Neuron (in vitro differentiated cells): ENCODE measurements around the gene ALG14.
A peak's percentile ranks its signal among the peaks of the same experiment; 100 is the strongest.

Experiments
- H2AFZ ChIP-seq: one replicate; pipeline ENCODE4 v1.6.1; 2013; ENCODE audit warnings: low read depth, mild to moderate bottlenecking, inconsistent platforms, low read length, moderate library complexity
- H3K27me3 ChIP-seq: one replicate; pipeline ENCODE4 v1.6.1; 2013; ENCODE audit warnings: low read length; ENCODE audit not compliant: insufficient read depth
- H3K36me3 ChIP-seq: one replicate; pipeline ENCODE4 v1.6.1; 2013; ENCODE audit warnings: low read length; ENCODE audit not compliant: insufficient read depth
- H3K4me1 ChIP-seq: one replicate; pipeline ENCODE4 v1.6.1; 2013; ENCODE audit warnings: low read length; ENCODE audit not compliant: insufficient read depth
- H3K4me3 ChIP-seq: 2 replicates; pipeline ENCODE4 v1.5.1; 2013; ENCODE audit warnings: mild to moderate bottlenecking, low read length, moderate library complexity
- H3K9me3 ChIP-seq: one replicate; pipeline ENCODE4 v1.6.1; 2013; ENCODE audit warnings: low read length

The ALG14 gene

GRCh38 chr1:94926126-94926914 lies 146.4 kb downstream of the ALG14 start:
- Histone ChIP-seq H3K36me3 (peaks cover 22% of the 10 kb centered on the region), H3K4me3 (peak overlapping the region; percentile 99), H2AFZ (peak overlapping the region; percentile 55), H3K27me3 (no peaks in the 10 kb centered on the region), H3K9me3 (no peaks in the 10 kb centered on the region), H3K4me1 (peaks cover 50% of the 10 kb centered on the region)

GRCh38 chr1:94925561-94926125 lies 147.1 kb downstream of the ALG14 start:
- H3K4me1 ChIP-seq: peaks cover 50% of the 10 kb centered on the region
- no peaks in the 10 kb centered on the region for H3K9me3 ChIP-seq
- H2AFZ ChIP-seq: no peak overlapping the region
- H3K36me3 ChIP-seq: peaks cover 24% of the 10 kb centered on the region
- no peaks in the 10 kb centered on the region for H3K27me3 ChIP-seq
- peak overlapping the region; percentile 99 for H3K4me3 ChIP-seq

- Histone ChIP-seq H3K9me3 (no peaks in the 10 kb centered on the region), H3K36me3 (peaks cover 24% of the 10 kb centered on the region), H3K27me3 (no peaks in the 10 kb centered on the region), H2AFZ (no peak overlapping the region), H3K4me3 (peak overlapping the region; percentile 99), H3K4me1 (peaks cover 47% of the 10 kb centered on the region)
Measured at GRCh38 chr1:94925004-94925403, 147.7 kb downstream of the ALG14 start.
